A673 (cell line): ENCODE measurements around the gene NFASC.

Experiments
- CTCF ChIP-seq: fragments of 300-800, 200-600 bp; sonication (generic); conservative IDR thresholded peaks from 2 replicates; pipeline ENCODE4 v1.5.1; 2017; ENCODE audit warnings: low read depth, mild to moderate bottlenecking, antibody characterized with exemption, low read length, moderate library complexity, mixed read lengths
- EZH2 ChIP-seq: fragments of 200-600 bp; sonication (generic); IDR thresholded peaks from 2 replicates; pipeline ENCODE4 v1.6.1; 2017; ENCODE audit warnings: borderline replicate concordance, low read depth, mild to moderate bottlenecking, mixed read lengths, antibody characterized with exemption, low read length; ENCODE audit not compliant: poor library complexity, severe bottlenecking

DNA sequence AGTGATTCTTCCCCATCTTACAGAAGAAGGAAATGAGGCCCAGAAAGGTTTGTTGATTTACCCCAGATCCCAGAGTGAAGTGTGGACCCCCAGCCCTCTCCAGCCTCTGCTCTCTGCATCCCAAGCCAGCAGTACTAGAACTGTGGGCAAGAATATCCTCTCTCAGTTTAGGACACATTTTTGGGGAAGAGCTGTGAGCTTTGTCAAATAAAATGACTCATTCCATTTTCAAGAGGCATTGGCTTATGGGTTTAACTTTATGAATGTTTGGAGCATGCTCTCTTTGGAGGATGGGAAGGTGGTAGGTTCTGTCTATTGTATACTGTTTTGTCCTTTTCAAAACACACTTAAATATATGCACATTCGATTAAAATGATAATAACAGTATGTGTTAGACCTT lies 101.8 kb downstream of the NFASC start:
- TF ChIP-seq CTCF (no peak), EZH2 (no peak)
